HEK293T (cell line): ENCODE data around the gene HCN2.

Experiments
- ARNT ChIP-seq: fragments of 450-650 bp; IDR thresholded peaks from 2 replicates; pipeline ENCODE4 v1.6.1; 2017; ENCODE audit warnings: mild to moderate bottlenecking
- BHLHE40 ChIP-seq: fragments of 450-650 bp; IDR thresholded peaks from 2 replicates; pipeline ENCODE4 v1.6.1; 2016; ENCODE audit warnings: mild to moderate bottlenecking, moderate library complexity, borderline replicate concordance
- ELF4 ChIP-seq: fragments of 450-650 bp; IDR thresholded peaks from 2 replicates; pipeline ENCODE4 v1.6.1; 2017; ENCODE audit warnings: antibody characterized with exemption
- FOXA1 ChIP-seq: fragments of 450-650 bp; IDR thresholded peaks from 2 replicates; pipeline ENCODE4 v1.6.1; 2016; ENCODE audit warnings: mild to moderate bottlenecking
- FOXM1 ChIP-seq: fragments of 450-650 bp; IDR thresholded peaks from 2 replicates; pipeline ENCODE4 v1.6.1; 2017; ENCODE audit warnings: mild to moderate bottlenecking, borderline replicate concordance
- HDGF ChIP-seq: fragments of 450-650 bp; IDR thresholded peaks from 2 replicates; pipeline ENCODE4 v1.6.1; 2017; ENCODE audit warnings: antibody characterized with exemption, borderline replicate concordance
- L3MBTL2 ChIP-seq: fragments of 450-650 bp; conservative IDR thresholded peaks from 2 replicates; pipeline ENCODE4 v1.6.1; 2016; ENCODE audit warnings: mild to moderate bottlenecking
- SP1 ChIP-seq: fragments of 450-650 bp; IDR thresholded peaks from 2 replicates; pipeline ENCODE4 v1.6.1; 2017
- SUZ12 ChIP-seq: fragments of 450-650 bp; IDR thresholded peaks from 2 replicates; pipeline ENCODE4 v1.6.1; 2016; ENCODE audit warnings: mild to moderate bottlenecking
- TARDBP ChIP-seq: fragments of 450-650 bp; IDR thresholded peaks from 2 replicates; pipeline ENCODE4 v1.6.1; 2016
- ZNF384 ChIP-seq: fragments of 450-650 bp; IDR thresholded peaks from 2 replicates; pipeline ENCODE4 v1.6.1; 2016
- TF ChIP-seq, protein P1 (sequence below): fragments of 450-650 bp; IDR thresholded peaks from 2 replicates; pipeline ENCODE4 v1.6.1; 2016

DNA sequence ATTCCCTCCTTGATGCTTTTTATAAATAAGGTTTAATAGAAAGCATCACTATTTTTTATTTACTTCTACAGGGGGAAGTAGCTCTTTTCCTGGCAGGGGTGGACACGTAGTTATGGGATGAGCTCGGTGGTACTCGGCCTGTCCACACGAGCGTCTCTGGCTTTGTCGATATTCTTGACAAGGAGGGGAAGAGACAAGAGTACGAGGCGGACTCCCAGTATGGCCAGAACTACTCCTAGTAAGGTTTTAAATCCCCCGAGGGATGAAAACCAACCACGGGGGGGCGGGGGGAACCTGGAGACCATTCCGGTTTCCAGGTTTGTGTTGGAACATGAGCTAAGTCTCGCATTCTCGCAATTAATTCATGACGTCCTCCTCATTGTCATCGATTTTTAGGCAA lies 22.8 kb upstream of the HCN2 start:
- TF ChIP-seq ZNF384 (no peak), TARDBP (no peak), SUZ12 (no peak), ARNT (no peak), BHLHE40 (no peak), ELF4 (no peak), SP1 (no peak), FOXA1 (no peak), FOXM1 (no peak), HDGF (no peak), L3MBTL2 (no peak)
- TF ChIP-seq, protein P1, sequence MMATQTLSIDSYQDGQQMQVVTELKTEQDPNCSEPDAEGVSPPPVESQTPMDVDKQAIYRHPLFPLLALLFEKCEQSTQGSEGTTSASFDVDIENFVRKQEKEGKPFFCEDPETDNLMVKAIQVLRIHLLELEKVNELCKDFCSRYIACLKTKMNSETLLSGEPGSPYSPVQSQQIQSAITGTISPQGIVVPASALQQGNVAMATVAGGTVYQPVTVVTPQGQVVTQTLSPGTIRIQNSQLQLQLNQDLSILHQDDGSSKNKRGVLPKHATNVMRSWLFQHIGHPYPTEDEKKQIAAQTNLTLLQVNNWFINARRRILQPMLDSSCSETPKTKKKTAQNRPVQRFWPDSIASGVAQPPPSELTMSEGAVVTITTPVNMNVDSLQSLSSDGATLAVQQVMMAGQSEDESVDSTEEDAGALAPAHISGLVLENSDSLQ: no peak
